HG03558 (cell line): ENCODE data around the gene FXYD2.

ENCODE experiments used
- ATAC-seq: cut with Tn5 transposase; IDR thresholded peaks from one replicate; pipeline ENCODE4 v1.9.1; 2021; ENCODE audit warnings: moderate number of reproducible peaks; ENCODE audit not compliant: unreplicated experiment; ENCODE audit errors: extremely low read depth

FXYD2 gene

GRCh38 chr11:117859061-117859460 lies 34.5 kb upstream of the FXYD2 start:
- ATAC-seq: no peak

GRCh38 chr11:117857734-117858414 lies 33.3 kb upstream of the FXYD2 start:
- ATAC-seq: no peak

- no peak for ATAC-seq
Measured at GRCh38 chr11:117855912-117856651, 31.5 kb upstream of the FXYD2 start.

- no peak for ATAC-seq
Measured at GRCh38 chr11:117855186-117855845, 30.8 kb upstream of the FXYD2 start.

GRCh38 chr11:117852309-117852708 lies 27.8 kb upstream of the FXYD2 start:
- no peak for ATAC-seq

GRCh38 chr11:117851852-117852251 lies 27.3 kb upstream of the FXYD2 start:
- ATAC-seq: no peak

GRCh38 chr11:117851106-117851505 lies 26.6 kb upstream of the FXYD2 start:
- no peak for ATAC-seq

- no peak for ATAC-seq
Measured at GRCh38 chr11:117849781-117850414, 25.4 kb upstream of the FXYD2 start.

GRCh38 chr11:117843666-117844484 lies 19.3 kb upstream of the FXYD2 start:
- no peak for ATAC-seq

- no peak for ATAC-seq
Measured at GRCh38 chr11:117842131-117842941, 17.8 kb upstream of the FXYD2 start.

GRCh38 chr11:117841551-117842031 lies 17.0 kb upstream of the FXYD2 start:
- ATAC-seq: no peak

- ATAC-seq: no peak
Measured at GRCh38 chr11:117840881-117841550, 16.5 kb upstream of the FXYD2 start.

GRCh38 chr11:117839936-117840813 lies 15.6 kb upstream of the FXYD2 start:
- ATAC-seq: no peak

GRCh38 chr11:117839380-117839881 lies 14.9 kb upstream of the FXYD2 start:
- ATAC-seq: no peak

GRCh38 chr11:117838901-117839300 lies 14.4 kb upstream of the FXYD2 start:
- no peak for ATAC-seq

- no peak for ATAC-seq
Measured at GRCh38 chr11:117837791-117838190, 13.2 kb upstream of the FXYD2 start.

GRCh38 chr11:117837070-117837776 lies 12.7 kb upstream of the FXYD2 start:
- ATAC-seq: no peak
